GM12873 (cell line): ENCODE results near the gene SETD1B.

Source experiments
- TF ChIP-seq, protein P1 (sequence below): IDR thresholded peaks from 2 replicates; pipeline ENCODE4 v1.5.1; 2012; ENCODE audit warnings: low read depth, mild to moderate bottlenecking, moderate library complexity, low read length, control low read depth; ENCODE audit not compliant: insufficient read depth; ENCODE audit errors: missing control alignments

The SETD1B gene

GRCh38 chr12:121804417-121805111 is 755 bp downstream of the SETD1B start:
- TF ChIP-seq, protein P1, sequence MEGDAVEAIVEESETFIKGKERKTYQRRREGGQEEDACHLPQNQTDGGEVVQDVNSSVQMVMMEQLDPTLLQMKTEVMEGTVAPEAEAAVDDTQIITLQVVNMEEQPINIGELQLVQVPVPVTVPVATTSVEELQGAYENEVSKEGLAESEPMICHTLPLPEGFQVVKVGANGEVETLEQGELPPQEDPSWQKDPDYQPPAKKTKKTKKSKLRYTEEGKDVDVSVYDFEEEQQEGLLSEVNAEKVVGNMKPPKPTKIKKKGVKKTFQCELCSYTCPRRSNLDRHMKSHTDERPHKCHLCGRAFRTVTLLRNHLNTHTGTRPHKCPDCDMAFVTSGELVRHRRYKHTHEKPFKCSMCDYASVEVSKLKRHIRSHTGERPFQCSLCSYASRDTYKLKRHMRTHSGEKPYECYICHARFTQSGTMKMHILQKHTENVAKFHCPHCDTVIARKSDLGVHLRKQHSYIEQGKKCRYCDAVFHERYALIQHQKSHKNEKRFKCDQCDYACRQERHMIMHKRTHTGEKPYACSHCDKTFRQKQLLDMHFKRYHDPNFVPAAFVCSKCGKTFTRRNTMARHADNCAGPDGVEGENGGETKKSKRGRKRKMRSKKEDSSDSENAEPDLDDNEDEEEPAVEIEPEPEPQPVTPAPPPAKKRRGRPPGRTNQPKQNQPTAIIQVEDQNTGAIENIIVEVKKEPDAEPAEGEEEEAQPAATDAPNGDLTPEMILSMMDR = no peak

DNA sequence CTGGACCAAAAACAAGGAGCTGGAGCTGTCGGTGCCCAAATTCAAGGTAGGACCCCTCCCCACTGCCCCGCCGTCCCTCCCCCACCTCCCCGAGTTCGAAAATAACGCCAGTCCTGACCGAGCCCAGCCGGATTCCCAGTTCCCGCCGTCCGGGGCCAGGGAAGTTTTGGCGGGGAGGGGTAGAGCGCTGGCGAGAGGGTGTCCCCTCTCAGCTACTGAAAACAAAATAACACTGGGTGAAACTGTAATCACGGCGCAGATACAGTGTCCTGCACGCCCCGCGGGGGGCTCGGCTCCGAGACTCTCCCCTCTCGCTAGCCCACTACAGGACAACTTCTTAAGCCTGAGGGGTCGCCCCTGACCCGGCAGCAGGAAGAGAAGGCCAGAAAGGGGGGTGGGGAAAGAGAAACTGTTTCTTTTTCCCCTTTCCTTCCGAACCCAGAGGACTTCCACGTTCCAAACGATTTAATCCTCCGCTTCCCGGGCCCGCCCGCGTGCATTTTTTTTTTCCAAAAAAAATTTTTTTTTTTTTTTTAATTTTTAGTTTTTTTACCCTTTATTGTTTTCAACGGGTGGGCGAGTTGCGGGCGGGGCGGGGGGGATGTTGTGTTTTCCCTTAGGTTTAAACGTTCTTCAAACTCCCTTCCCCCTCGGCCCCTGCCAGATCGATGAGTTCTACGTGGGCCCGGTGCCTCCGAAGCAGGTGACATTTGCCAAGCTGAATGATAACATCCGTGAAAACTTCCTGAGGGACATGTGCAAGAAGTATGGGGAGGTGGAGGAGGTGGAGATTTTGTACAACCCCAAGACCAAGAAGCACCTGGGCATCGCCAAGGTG is 1.6 kb downstream of the SETD1B start:
- TF ChIP-seq, protein P1 = no peak

DNA sequence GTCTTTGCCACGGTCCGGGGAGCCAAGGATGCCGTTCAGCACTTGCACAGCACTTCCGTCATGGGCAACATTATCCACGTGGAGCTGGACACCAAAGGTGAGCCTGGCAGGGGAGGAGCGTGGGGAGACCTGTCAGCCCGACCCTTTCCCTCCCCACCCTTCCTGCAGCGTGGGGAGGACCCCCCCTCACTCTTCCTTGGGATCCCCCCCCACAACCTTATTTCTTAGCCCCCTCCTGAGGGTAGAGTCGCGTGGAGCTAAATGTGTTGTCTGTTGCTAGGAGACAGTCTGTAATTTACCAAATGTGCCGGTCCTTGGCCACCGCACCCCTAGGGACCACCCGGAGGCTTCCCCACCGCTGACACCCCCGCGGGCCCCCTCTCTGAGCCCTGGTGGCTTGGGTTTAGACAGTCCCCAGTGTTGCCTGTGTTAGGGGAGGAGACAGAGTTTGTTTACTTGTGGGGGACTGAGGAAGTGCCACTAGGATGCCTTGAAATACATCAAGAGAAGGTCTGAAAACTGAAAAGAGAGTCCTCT is 2.3 kb downstream of the SETD1B start:
- TF ChIP-seq, protein P1 = no peak

DNA sequence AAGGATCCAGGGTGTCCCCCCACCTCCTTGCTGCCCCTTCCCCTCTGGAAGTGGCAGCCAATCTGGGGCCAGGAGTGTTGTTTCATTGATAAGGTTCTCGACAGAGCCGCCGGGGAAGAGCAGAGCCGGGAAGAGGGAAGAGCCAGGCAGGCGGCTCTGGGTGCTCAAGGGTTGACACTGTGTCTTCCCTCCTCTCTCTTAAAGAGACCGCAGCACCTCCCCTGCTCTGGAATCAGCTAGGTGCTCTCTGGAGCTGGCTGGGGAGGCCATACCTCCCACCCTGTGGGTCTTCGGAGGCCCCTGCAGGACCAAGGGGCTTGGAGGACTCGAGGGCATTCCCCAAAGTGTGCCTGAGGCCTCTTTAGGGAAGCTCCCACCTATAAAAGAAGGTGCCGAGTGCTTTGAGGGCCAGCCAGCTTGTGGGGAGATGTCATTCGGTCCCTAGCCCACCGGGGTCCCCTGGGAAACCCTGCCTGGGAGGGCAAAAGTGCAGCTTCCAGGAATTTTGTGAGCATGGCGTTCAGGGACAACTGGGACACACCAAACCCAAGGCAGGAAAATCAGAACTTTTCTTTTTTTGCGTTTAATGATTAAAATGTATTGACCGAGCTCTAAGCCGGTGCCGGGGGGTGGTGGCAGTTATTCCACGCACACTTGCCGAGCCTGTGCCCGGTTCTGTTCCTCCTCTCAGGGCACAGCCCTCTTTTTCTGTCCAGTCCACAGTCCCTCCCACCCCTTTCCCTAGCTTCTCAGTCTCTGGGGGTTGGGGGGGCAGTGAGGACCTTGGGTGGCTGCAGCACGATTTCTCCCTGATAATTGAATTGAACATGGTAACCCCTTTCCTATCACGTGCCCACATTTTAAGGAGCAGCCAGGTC is 3.0 kb downstream of the SETD1B start:
- TF ChIP-seq, protein P1 = no peak

DNA sequence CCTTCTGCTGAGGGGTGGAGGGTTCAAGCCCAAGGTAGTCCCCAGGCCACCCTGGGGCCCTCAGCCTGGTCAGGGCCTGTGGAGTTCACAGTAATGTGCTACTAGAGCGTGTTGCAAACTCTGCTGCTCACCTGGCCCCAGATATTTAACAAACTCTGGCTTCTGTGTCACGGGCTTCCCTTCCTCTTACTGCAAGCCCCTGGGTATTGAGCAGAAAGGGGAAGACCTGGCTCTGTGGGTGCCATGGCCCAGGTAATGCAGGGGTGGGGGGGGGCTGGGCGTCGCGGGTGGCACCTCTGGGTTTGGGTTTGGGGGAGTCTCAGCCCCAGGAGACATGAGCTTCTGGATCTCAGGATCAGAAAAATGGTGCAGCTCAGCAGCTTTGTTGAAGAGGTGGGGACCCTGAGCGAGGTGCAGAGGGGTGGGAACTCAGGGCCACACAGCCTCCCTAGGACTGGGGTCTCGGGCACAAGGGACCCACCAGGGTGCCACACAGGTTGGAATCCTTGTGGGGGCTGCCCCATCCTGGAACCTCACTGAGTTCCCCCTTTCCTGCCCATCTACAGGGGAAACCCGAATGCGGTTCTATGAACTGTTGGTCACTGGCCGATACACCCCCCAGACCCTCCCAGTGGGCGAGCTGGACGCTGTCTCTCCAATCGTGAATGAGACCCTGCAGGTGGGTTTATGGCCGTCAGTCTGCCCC is 4.0 kb downstream of the SETD1B start:
- TF ChIP-seq, protein P1 = no peak

GRCh38 chr12:121808623-121809022 is 4.8 kb downstream of the SETD1B start:
- TF ChIP-seq, protein P1 = no peak
